Measurements from ENCODE around the gene ZNF181.

ZNF181 gene

DNA sequence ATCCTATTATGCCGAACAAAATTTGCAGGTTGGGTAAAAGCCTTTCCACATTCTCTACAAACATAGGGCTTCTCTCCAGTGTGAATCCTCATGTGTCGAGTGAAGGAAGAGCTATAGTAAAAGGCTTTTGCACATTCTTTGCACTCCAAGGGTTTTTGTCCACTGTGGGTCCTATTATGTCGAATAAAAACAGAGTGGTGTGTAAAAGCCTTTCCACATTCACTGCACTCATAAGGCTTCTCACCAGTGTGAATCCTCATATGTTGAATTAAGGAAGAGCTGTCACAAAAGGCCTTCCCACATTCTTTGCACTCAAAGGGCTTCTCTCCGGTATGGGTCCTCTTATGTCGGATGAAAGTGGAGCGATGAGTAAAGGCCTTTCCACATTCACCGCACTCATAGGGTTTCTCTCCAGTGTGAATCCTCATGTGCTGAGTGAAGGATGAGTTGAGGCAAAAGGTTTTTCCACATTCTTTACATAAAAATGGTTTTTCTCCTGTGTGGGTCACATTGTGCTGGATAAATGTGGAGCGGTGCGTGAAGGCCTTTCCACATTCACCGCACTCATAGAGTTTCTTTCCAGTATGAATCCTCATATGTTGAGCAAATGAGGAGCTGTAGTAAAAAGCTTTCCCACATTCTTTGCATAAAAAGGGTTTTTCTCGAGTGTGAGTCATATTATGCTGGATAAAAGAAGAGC is 25.3 kb downstream of the ZNF181 start:
- no peak for DNase-seq (ENCODE audit: low read depth in 2 of 2)

DNA sequence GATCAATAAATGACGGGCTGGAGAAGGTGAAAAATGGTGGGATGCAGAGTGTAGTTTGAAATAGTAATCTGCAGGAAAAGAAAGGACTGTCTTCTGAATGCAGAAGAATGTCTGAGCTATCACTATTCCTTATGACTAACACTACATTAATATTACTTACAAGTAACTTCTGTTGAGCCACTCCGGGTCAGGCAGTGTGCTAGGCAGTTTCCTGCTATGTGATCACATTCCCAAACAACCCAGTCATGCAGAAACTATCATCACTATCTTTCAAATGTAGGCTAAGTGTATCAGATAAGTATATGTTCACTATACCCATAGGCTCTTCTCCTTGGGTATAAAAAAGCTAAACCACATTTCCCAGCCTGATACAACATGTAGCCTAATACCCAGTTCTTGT is 32.3 kb downstream of the ZNF181 start:
- no peak for DNase-seq (ENCODE audit: low read depth in 2 of 2)

GRCh38 chr19:34767951-34768350 is 33.9 kb downstream of the ZNF181 start:
- DNase-seq (ENCODE audit: low read depth in 2 of 2): no peak

GRCh38 chr19:34772697-34773554 is 38.9 kb downstream of the ZNF181 start, which contains the start of gene ZNF599:
Gene ZNF599 (minus strand): TSS chr19:34773215. CDS start chr19:34772841, 374 bp downstream.
- peak; percentile 77 to 87 for DNase-seq (ENCODE audit: low read depth in 2 of 2)

DNA sequence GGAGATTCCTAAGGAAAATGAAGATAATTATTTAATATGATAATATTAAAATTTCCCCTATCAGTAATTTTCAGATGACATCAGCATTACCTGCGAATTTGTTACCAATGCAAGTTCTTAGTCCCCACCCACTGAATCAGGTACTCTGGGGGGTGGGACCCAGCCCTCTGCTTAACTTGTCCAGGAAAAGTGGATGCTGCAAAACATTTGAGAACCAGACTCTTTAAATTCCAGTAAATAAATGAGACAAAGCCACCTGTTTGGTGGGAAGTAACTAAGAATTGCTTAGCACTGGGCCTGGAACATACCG is 39.5 kb downstream of the ZNF181 start:
- DNase-seq (ENCODE audit: low read depth in 2 of 2): no peak

GRCh38 chr19:34774857-34775256 is 40.8 kb downstream of the ZNF181 start:
- no peak for DNase-seq (ENCODE audit: low read depth in 2 of 2)

- DNase-seq (ENCODE audit: low read depth in 2 of 2): no peak
These were observed 44.3 kb downstream of the ZNF181 start for GRCh38 chr19:34778342-34778741.

- DNase-seq (ENCODE audit: low read depth in 2 of 2): no peak
These were observed 45.6 kb downstream of the ZNF181 start for GRCh38 chr19:34779652-34780051.

GRCh38 chr19:34786236-34786635 is 52.2 kb downstream of the ZNF181 start:
- DNase-seq (ENCODE audit: low read depth in 2 of 2): no peak

- DNase-seq (ENCODE audit: low read depth in 2 of 2): no peak
These were observed 53.2 kb downstream of the ZNF181 start for GRCh38 chr19:34787059-34787824.

DNA sequence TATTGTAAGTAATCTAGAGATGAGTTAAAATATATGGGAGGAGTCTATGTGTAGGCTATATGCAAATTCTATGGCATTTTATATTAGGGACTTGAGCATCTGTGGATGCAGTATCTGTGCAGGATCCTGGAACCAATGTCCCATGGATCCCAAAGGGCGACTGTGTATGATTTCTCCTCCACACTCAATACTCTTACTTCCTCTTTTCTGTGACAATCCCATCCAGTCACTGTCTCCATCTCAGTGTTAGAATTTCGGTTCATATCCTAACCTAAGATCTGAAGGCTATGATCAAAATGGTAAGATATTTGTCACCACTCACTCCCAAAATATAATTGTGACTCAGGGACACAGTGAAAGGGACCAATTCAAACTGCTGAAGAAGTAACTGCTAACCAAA is 54.0 kb downstream of the ZNF181 start:
- no peak for DNase-seq (ENCODE audit: low read depth in 2 of 2)

DNA sequence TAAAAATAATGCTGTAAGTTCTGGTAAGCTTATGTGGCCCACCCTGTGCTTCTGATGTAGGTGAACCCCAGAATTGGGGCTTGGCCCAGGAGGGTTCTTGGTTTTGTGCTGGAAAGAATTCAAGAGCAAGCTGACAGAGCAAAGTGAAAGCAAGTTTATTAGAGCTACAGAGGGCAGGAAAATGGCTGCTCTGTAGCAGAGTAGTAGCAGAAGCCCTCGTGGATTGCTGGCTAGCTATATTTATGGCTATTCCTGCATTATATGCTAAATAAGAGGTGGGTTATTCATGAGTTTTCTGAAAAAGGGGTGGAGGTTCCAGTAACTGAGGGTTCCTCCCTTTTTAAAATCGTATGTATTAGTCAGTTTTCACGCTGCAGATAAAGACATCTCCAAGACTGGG is 59.5 kb downstream of the ZNF181 start:
- DNase-seq (ENCODE audit: low read depth in 2 of 2): no peak

- no peak for DNase-seq (ENCODE audit: low read depth in 2 of 2)
These were observed 60.3 kb downstream of the ZNF181 start for GRCh38 chr19:34794066-34794960.
